AG09309 (cell line): ENCODE data around the gene ADGRV1.
"Not testable (repeated sequence)": the region's sequence is repeated elsewhere in the genome, so short reads cannot be mapped to it uniquely, and the experiment has no call there.

Experiments
- DNase-seq: peaks from one replicate; pipeline ENCODE4 v3.0.0-alpha.2; 2010; ENCODE audit warnings: low read depth
- H3K4me3 ChIP-seq: 2 replicates; pipeline ENCODE4 v1.5.1; 2011; ENCODE audit warnings: mild to moderate bottlenecking, low read depth, low read length, moderate library complexity; ENCODE audit not compliant: control insufficient read depth
- CTCF ChIP-seq: IDR thresholded peaks from 2 replicates; pipeline ENCODE4 v1.5.1; 2011; ENCODE audit warnings: mild to moderate bottlenecking, low read depth, low read length, inconsistent platforms; ENCODE audit not compliant: insufficient read depth, control insufficient read depth; ENCODE audit errors: missing control alignments

ADGRV1 gene

GRCh38 chr5:91010090-91010489 lies 451.5 kb downstream of the ADGRV1 start:
- no peak overlapping the region for H3K4me3 ChIP-seq
- no peak for DNase-seq
- no peak for TF ChIP-seq CTCF

- H3K4me3 ChIP-seq, result no peak overlapping the region
- no peak for DNase-seq
- TF ChIP-seq CTCF, result no peak
These were observed 452.4 kb downstream of the ADGRV1 start for GRCh38 chr5:91011029-91011428.

- DNase-seq, H3K4me3 ChIP-seq: not testable (repeated sequence)
These were observed 454.3 kb downstream of the ADGRV1 start for GRCh38 chr5:91012867-91013266.

GRCh38 chr5:91016322-91016721 lies 457.7 kb downstream of the ADGRV1 start:
- no peak overlapping the region for H3K4me3 ChIP-seq
- TF ChIP-seq CTCF, result no peak
- no peak for DNase-seq

- DNase-seq, result no peak
- no peak for TF ChIP-seq CTCF
- no peak overlapping the region for H3K4me3 ChIP-seq
These were observed 458.5 kb downstream of the ADGRV1 start for GRCh38 chr5:91016954-91017700.

- no peak for DNase-seq
- no peak for TF ChIP-seq CTCF
- no peak overlapping the region for H3K4me3 ChIP-seq
These were observed 459.6 kb downstream of the ADGRV1 start for GRCh38 chr5:91018200-91018599.

GRCh38 chr5:91018712-91019371 lies 460.2 kb downstream of the ADGRV1 start:
- no peak for TF ChIP-seq CTCF
- no peak for DNase-seq
- no peak overlapping the region for H3K4me3 ChIP-seq
